Measurements from ENCODE around the gene RYR2. TPM values are rescaled to one million over a fixed set of nuclear protein-coding genes. Genes with fewer than 3 reads are reported as not detected.

Gene RYR2
- total RNA-seq, 1 experiment from 2014 or later: 3.4 TPM

GRCh38 chr1:237206065-237206414 is 164.1 kb downstream of the RYR2 start:
- Histone ChIP-seq H3K9me3 (ENCODE audit: control insufficient read depth, low read depth, low read length) (no peaks in the 10 kb centered on the region), H3K56ac (ENCODE audit: insufficient read length, low read depth, low read length) (no peak overlapping the region), H3K23ac (ENCODE audit: insufficient read length, low read depth, low read length) (no peak overlapping the region), H3K27me3 (ENCODE audit: insufficient read depth, low read length) (no peaks in the 10 kb centered on the region), H3K23me2 (ENCODE audit: insufficient read length, low read depth, low read length, poor library complexity, severe bottlenecking) (no peaks in the 10 kb centered on the region), H3K4ac (ENCODE audit: low read depth, low read length) (no peak overlapping the region), H3T11ph (ENCODE audit: low read length) (no peak overlapping the region), H4K91ac (ENCODE audit: insufficient read length, low read depth, low read length) (no peak overlapping the region), H3K14ac (ENCODE audit: insufficient read depth, low read length) (no peak overlapping the region), H2AFZ (ENCODE audit: low read length) (no peak overlapping the region), H2BK20ac (ENCODE audit: low read depth, low read length, poor library complexity, severe bottlenecking) (no peak overlapping the region), H3K79me2 (ENCODE audit: insufficient read depth, low read length) (no peaks in the 10 kb centered on the region), H4K20me1 (ENCODE audit: control insufficient read depth, insufficient read depth, insufficient read length) (no peaks in the 10 kb centered on the region), H4K5ac (ENCODE audit: insufficient read length, low read depth, low read length) (no peak overlapping the region), H2BK15ac (ENCODE audit: low read depth, low read length) (no peak overlapping the region), H3K4me2 (ENCODE audit: insufficient read depth, insufficient read length, low read length) (no peak overlapping the region), H2AK5ac (ENCODE audit: insufficient read length, low read length) (no peak overlapping the region), H3K4me1 (ENCODE audit: insufficient read depth, low read length) (no peaks in the 10 kb centered on the region), H2BK12ac (ENCODE audit: insufficient read length, low read depth, low read length) (no peak overlapping the region), H3K9ac (ENCODE audit: extremely low read depth, insufficient read length, low read length) (no peak overlapping the region), H3K79me1 (ENCODE audit: insufficient read depth, low read depth, low read length, poor library complexity, severe bottlenecking) (no peaks in the 10 kb centered on the region), H2BK5ac (ENCODE audit: insufficient read length, low read length) (no peak overlapping the region), H2BK120ac (ENCODE audit: low read depth, low read length, poor library complexity, severe bottlenecking) (no peak overlapping the region), H3K18ac (ENCODE audit: insufficient read length, low read depth, low read length) (no peak overlapping the region), H3K27ac (ENCODE audit: insufficient read length, low read depth, low read length) (no peak overlapping the region), H4K8ac (replicated peaks; ENCODE audit: insufficient read length, low read depth, low read length) (no peak overlapping the region)
- WGBS (ENCODE audit: extremely low coverage, insufficient read length, low lambda C conversion rate): no CpG with 5 or more reads among the region's 6 CpGs
- H3K4me1 Mint-ChIP-seq: peaks cover 13 to 17% of the 10 kb centered on the region in 2 experiments; a peak in 3 of 4 replicates
- DNase-seq: no peak
- TF ChIP-seq CTCF (conservative IDR thresholded peaks at IDR 0.05): no peak
- no peaks in the 10 kb centered on the region for H3K9me3 Mint-ChIP-seq
- no peak overlapping the region for H3K4me3 Mint-ChIP-seq
- H3K27me3 Mint-ChIP-seq (ENCODE audit: low read depth): no peaks in the 10 kb centered on the region
- 0 out of 7 replicates have a peak overlapping the region, but pooled peaks of 1 of the 3 experiments have one; percentile 34 for H3K27ac Mint-ChIP-seq
- no peaks in the 10 kb centered on the region for H3K36me3 Mint-ChIP-seq (ENCODE audit: insufficient read depth in 1 of 3, low read depth in 3 of 3)
